Liver (tissue), 9 donors: ENCODE data around the gene NMNAT2. TPM values are rescaled to one million over a fixed set of nuclear protein-coding genes. Genes with fewer than 3 reads are reported as not detected.

Source experiments
- DNase-seq: peaks from one replicate; pipeline ENCODE4 v3.0.0-alpha.2; 2017; ENCODE audit warnings: low spot score
- H3K27ac ChIP-seq, 2 donors: one replicate each; pipeline ENCODE4 v1.7.0; 2013; ENCODE audit warnings: inconsistent platforms in 2 of 2, low read length in 2 of 2, control low read depth in 1 of 2, low read depth in 1 of 2, mild to moderate bottlenecking in 1 of 2
- H3K27me3 ChIP-seq, 4 donors: one replicate each; pipeline versions ENCODE4 v1.6.1 to v1.7.0; 2013; ENCODE audit warnings: low read length in 3 of 4, inconsistent platforms in 1 of 4, mild to moderate bottlenecking in 1 of 4, moderate library complexity in 1 of 4; ENCODE audit not compliant: control insufficient read depth in 4 of 4, insufficient read depth in 4 of 4
- H3K36me3 ChIP-seq, 4 donors: one replicate each; pipeline versions ENCODE4 v1.6.1 to v1.7.0; 2013; ENCODE audit warnings: low read length in 3 of 4, mild to moderate bottlenecking in 3 of 4, low read depth in 1 of 4, moderate library complexity in 1 of 4; ENCODE audit not compliant: control insufficient read depth in 4 of 4, insufficient read depth in 3 of 4
- H3K4me1 ChIP-seq, 4 donors: one replicate each; pipeline versions ENCODE4 v1.6.1 to v1.7.0; 2013; ENCODE audit warnings: low read length in 3 of 4, mild to moderate bottlenecking in 3 of 4, moderate library complexity in 1 of 4; ENCODE audit not compliant: control insufficient read depth in 4 of 4, insufficient read depth in 4 of 4
- H3K4me3 ChIP-seq, 3 donors: one replicate each; pipeline versions ENCODE4 v1.6.1 to v1.7.0; 2013; ENCODE audit warnings: low read length in 3 of 3, control low read depth in 1 of 3, low read depth in 1 of 3, mild to moderate bottlenecking in 1 of 3
- H3K9ac ChIP-seq, 2 donors: one replicate each; pipeline ENCODE4 v1.7.0; 2013; ENCODE audit warnings: low read length in 2 of 2, mild to moderate bottlenecking in 2 of 2, moderate library complexity in 2 of 2, control low read depth in 1 of 2, low read depth in 1 of 2
- H3K9me3 ChIP-seq, 4 donors: one replicate each; pipeline versions ENCODE4 v1.6.1 to v1.7.0; 2013; ENCODE audit warnings: low read length in 3 of 4; ENCODE audit not compliant: control insufficient read depth in 4 of 4
- ATF3 ChIP-seq: IDR thresholded peaks from 2 replicates; pipeline ENCODE4 v1.6.1; 2016; ENCODE audit warnings: antibody characterized with exemption
- CTCF ChIP-seq: fragments of 150-350 bp; IDR thresholded peaks from 2 replicates; pipeline ENCODE4 v1.5.1; 2017; ENCODE audit warnings: improper control_type of control experiment, low read depth, low read length; ENCODE audit not compliant: missing input control
- FOXA1 ChIP-seq: IDR thresholded peaks from 2 replicates; pipeline ENCODE4 v1.6.1; 2016; ENCODE audit warnings: antibody characterized with exemption
- GABPA ChIP-seq, 2 donors: IDR thresholded peaks in 1 of 2; conservative IDR thresholded peaks in 1 of 2; 2 replicates each; pipeline ENCODE4 v1.6.1; 2016; ENCODE audit warnings: antibody characterized with exemption in 2 of 2, mild to moderate bottlenecking in 1 of 2, moderate library complexity in 1 of 2
- HNF4A ChIP-seq, 2 donors: conservative IDR thresholded peaks; 2 replicates each; pipeline ENCODE4 v1.6.1; 2016; ENCODE audit warnings: antibody characterized with exemption in 2 of 2, mild to moderate bottlenecking in 2 of 2
- HNF4G ChIP-seq: IDR thresholded peaks from 2 replicates; pipeline ENCODE4 v1.6.1; 2016; ENCODE audit warnings: antibody characterized with exemption
- JUND ChIP-seq, 2 donors: IDR thresholded peaks; 2 replicates each; pipeline ENCODE4 v1.6.1; 2016; ENCODE audit warnings: antibody characterized with exemption in 2 of 2
- MAX ChIP-seq: IDR thresholded peaks from 2 replicates; pipeline ENCODE4 v1.6.1; 2016; ENCODE audit warnings: antibody characterized with exemption
- NR2F2 ChIP-seq: IDR thresholded peaks from 2 replicates; pipeline ENCODE4 v1.6.1; 2016; ENCODE audit warnings: antibody characterized with exemption
- RAD21 ChIP-seq, 2 donors: IDR thresholded peaks; 2 replicates each; pipeline ENCODE4 v1.6.1; 2016; ENCODE audit warnings: antibody characterized with exemption in 2 of 2, mild to moderate bottlenecking in 2 of 2
- REST ChIP-seq: IDR thresholded peaks from 2 replicates; pipeline ENCODE4 v1.6.1; 2016; ENCODE audit warnings: antibody characterized with exemption, mild to moderate bottlenecking
- RXRA ChIP-seq, 2 donors: IDR thresholded peaks; 2 replicates each; pipeline ENCODE4 v1.6.1; 2017 to 2018; ENCODE audit warnings: antibody characterized with exemption in 2 of 2, mild to moderate bottlenecking in 1 of 2
- SP1 ChIP-seq: IDR thresholded peaks from 2 replicates; pipeline ENCODE4 v1.6.1; 2018; ENCODE audit warnings: antibody characterized with exemption, mild to moderate bottlenecking
- TAF1 ChIP-seq: conservative IDR thresholded peaks from 2 replicates; pipeline ENCODE4 v1.6.1; 2016; ENCODE audit warnings: antibody characterized with exemption, mild to moderate bottlenecking
- YY1 ChIP-seq: IDR thresholded peaks from 2 replicates; pipeline ENCODE4 v1.6.1; 2016; ENCODE audit warnings: antibody characterized with exemption, mild to moderate bottlenecking
- ZBTB33 ChIP-seq: IDR thresholded peaks from 2 replicates; pipeline ENCODE4 v1.6.1; 2016; ENCODE audit warnings: antibody characterized with exemption
- WGBS: extraction: QIAGEN DNeasy Blood & Tissue Kit; methylation state at CpG from one replicate; pipeline ENCODE4 v1.1.7; 2013; 5-methylcytosine and 5-hydroxymethylcytosine counted together
- polyA plus RNA-seq, 2 donors: library from polyadenylated mRNA; stranded (reverse) in 1 of 2; unstranded in 1 of 2; fragments of 200-250 nt in 1 of 2; fragments of >200 nt in 1 of 2; fragmentation: Nextera tagmentation in 1 of 2; extraction: Ambion mirVana in 1 of 2; gene quantifications; one replicate each; pipeline versions ENCODE4 v1.2.1 to v1.2.3, GENCODE V29; 2013 to 2015
- total RNA-seq, 2 donors: library from RNA; depleted of rRNA; stranded (reverse); fragments of >200 nt; gene quantifications; one replicate each; pipeline ENCODE4 v1.2.3, GENCODE V29; 2014
- donor health status: healthy.
- donor health status: healthy.
- donor health status: healthy.
- donor health status: healthy.
- donor health status: healthy.

Gene NMNAT2
- total and polyA plus RNA-seq, 4 donors, result under 0.01 to 0.07 (median 0.05) TPM; not detected in 1

- no peaks in the 10 kb centered on the region for H3K36me3 ChIP-seq
- no peak overlapping the region for H3K27ac ChIP-seq
- no peaks in the 10 kb centered on the region for H3K9me3 ChIP-seq
- no peaks in the 10 kb centered on the region for H3K4me1 ChIP-seq
- no peak overlapping the region for H3K4me3 ChIP-seq
- peaks cover 0 to 2% (median 0%) of the 10 kb centered on the region in 4 donors for H3K27me3 ChIP-seq
- WGBS, result 72% methylated on average over 4 of the region's 4 CpGs
- DNase-seq, result no peak
- TF ChIP-seq JUND (IDR thresholded peaks at IDR 0.05), result no peak
- no peak for TF ChIP-seq YY1
- no peak for TF ChIP-seq NR2F2
- no peak for TF ChIP-seq RXRA (IDR thresholded peaks at IDR 0.05)
- no peak for TF ChIP-seq TAF1
- no peak for TF ChIP-seq RAD21 (IDR thresholded peaks at IDR 0.05)
- TF ChIP-seq CTCF, result no peak
- no peak for TF ChIP-seq REST
- TF ChIP-seq HNF4G, result no peak
- no peak for TF ChIP-seq HNF4A (conservative IDR thresholded peaks at IDR 0.05)
- no peak for TF ChIP-seq FOXA1
- no peak for TF ChIP-seq ATF3
- no peak for TF ChIP-seq ZBTB33
- no peak for TF ChIP-seq GABPA (IDR thresholded peaks at IDR 0.05 in 1 of 2, conservative IDR thresholded peaks at IDR 0.05 in 1 of 2)
- TF ChIP-seq SP1, result no peak
- no peak for TF ChIP-seq MAX
- no peak overlapping the region for H3K9ac ChIP-seq
Observed at GRCh38 chr1:183303323-183303645, 114.9 kb downstream of the NMNAT2 start.
